CD4-positive, alpha-beta T cell (primary cell): ENCODE measurements around the gene PPP1R15A. TPM values are rescaled to one million over a fixed set of nuclear protein-coding genes. Genes with fewer than 3 reads are reported as not detected.

ENCODE experiments used
- ATAC-seq: fragments of 200-7000 bp; cut with Tn5 transposase; one replicate; pipeline ENCODE4 v1.10.0; 2022; ENCODE audit warnings: mild to moderate bottlenecking; ENCODE audit not compliant: poor library complexity
- CTCF ChIA-PET: fragments of 350-600 bp; sonication (Branson Sonifier 250); formaldehyde crosslinking; loops from one replicate; lab custom pipeline; 2021; ENCODE audit warnings: antibody characterized with exemption, inconsistent platforms; lab: Charles Lee
- POLR2A ChIA-PET: fragments of 350-600 bp; sonication (Branson Sonifier 250); formaldehyde crosslinking; loops from one replicate; lab custom pipeline; 2021; ENCODE audit warnings: antibody characterized with exemption, inconsistent platforms; lab: Charles Lee
- DNase-seq, 14 experiments: peaks; one replicate each; pipeline ENCODE4 v3.0.0-alpha.2; 2013 to 2020; ENCODE audit warnings: mixed read lengths in 2 of 14
- H3K27ac ChIP-seq, 2 donors: one replicate each; pipeline versions ENCODE4 v1.5.1 to v1.7.0; 2013; ENCODE audit warnings: low read length in 2 of 2, low read depth in 1 of 2, mild to moderate bottlenecking in 1 of 2
- H3K27me3 ChIP-seq, 2 experiments: 1 replicate in 1 of 2; 2 replicates in 1 of 2; pipeline versions ENCODE4 v1.6.1 to v1.7.0; 2013; ENCODE audit warnings: low read length in 2 of 2, control low read depth in 1 of 2, mild to moderate bottlenecking in 1 of 2, moderate library complexity in 1 of 2; ENCODE audit not compliant: insufficient read depth in 2 of 2, control insufficient read depth in 1 of 2
- H3K36me3 ChIP-seq: one replicate; pipeline ENCODE4 v1.6.1; 2013; ENCODE audit warnings: low read length, control low read depth; ENCODE audit not compliant: insufficient read depth
- H3K4me1 ChIP-seq: one replicate; pipeline ENCODE4 v1.6.1; 2013; ENCODE audit warnings: low read length, control low read depth; ENCODE audit not compliant: insufficient read depth
- H3K4me3 ChIP-seq: one replicate; pipeline ENCODE4 v1.5.1; 2013; ENCODE audit warnings: mild to moderate bottlenecking, low read length, moderate library complexity
- H3K9me3 ChIP-seq, 2 experiments: 1 replicate in 1 of 2; 2 replicates in 1 of 2; pipeline versions ENCODE4 v1.6.1 to v1.7.0; 2013; ENCODE audit warnings: low read length in 2 of 2, mild to moderate bottlenecking in 2 of 2, control low read depth in 1 of 2, moderate library complexity in 1 of 2; ENCODE audit not compliant: control insufficient read depth in 1 of 2, insufficient read depth in 1 of 2
- H3K27ac Mint-ChIP-seq: one replicate; pipeline ENCODE4 v1.8.0; 2020; ENCODE audit warnings: mixed read lengths
- H3K27me3 Mint-ChIP-seq: one replicate; pipeline ENCODE4 v1.8.0; 2021; ENCODE audit warnings: mixed read lengths
- H3K36me3 Mint-ChIP-seq: one replicate; pipeline ENCODE4 v1.8.0; 2021; ENCODE audit warnings: low read depth, mixed read lengths
- H3K4me1 Mint-ChIP-seq: one replicate; pipeline ENCODE4 v1.8.0; 2021; ENCODE audit warnings: low read depth, mixed read lengths
- H3K4me3 Mint-ChIP-seq: one replicate; pipeline ENCODE4 v1.8.0; 2020; ENCODE audit warnings: mild to moderate bottlenecking, mixed read lengths
- H3K9me3 Mint-ChIP-seq: one replicate; pipeline ENCODE4 v1.8.0; 2020; ENCODE audit warnings: mixed read lengths
- intact Hi-C, 2 experiments: fragments of 100-400 bp; cut with DNase I in 1 of 2; cut with micrococcal nuclease in 1 of 2; formaldehyde crosslinking; loops; one replicate each; pipeline versions ENCODE4 v1.15.1 to v1.9.0; 2023 to 2025; cut with DNase I, micrococcal nuclease
- total RNA-seq, 174 experiments: library from RNA in 2 of 174; stranded (reverse) in 2 of 174; gene quantifications; one replicate each; pipeline ENCODE4 v1.2.3 and lab custom pipeline; 2021 to 2026
- TF ChIP-seq, protein P1 (sequence below): fragments of 200-600 bp; IDR thresholded peaks from one replicate; pipeline ENCODE4 v1.8.0; 2022; ENCODE audit warnings: antibody characterized with exemption, mild to moderate bottlenecking

Gene PPP1R15A
- total RNA-seq, 2 experiments from 2014 or later: 569 to 584 TPM

DNA sequence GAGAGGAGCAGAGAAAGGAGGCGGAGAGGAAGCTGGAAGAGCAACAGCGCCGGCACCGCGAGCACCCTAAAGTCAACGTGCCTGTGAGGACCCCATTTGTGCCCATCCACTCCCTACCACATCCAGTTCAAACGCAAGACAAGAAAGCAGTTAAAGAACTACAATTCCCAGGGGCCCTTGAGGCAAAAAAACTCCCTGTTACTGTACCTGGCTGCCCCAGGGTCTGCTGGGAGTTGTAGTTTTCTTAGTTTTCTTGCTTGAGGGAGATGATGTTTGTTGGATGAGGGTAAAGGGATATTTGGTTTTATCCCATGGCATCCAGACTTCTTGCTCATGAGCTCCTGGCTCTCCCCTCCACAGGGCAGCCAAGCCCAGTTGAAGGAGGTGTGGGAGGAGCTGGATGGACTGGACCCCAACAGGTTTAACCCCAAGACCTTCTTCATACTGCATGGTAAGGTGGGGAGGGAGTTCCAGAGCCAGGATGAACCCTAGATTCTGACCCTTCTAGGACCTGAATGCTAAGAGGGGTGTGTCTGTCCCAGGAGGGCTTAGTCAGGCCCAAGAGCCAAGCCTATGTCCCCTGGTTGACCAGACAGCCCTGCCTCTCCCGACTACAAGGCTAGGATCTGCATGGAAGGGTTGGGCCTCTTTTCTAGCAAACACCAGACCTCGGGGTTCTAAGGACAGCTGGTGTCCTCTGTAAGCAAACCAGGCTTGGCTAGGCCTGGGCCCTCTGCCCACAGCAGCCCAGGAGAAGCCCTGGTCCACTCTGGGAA, 41.1 kb downstream of the PPP1R15A start:
- Mint-ChIP-seq H3K4me1 (no peaks in the 10 kb centered on the region), H3K36me3 (peaks cover 70% of the 10 kb centered on the region), H3K4me3 (no peak overlapping the region), H3K27ac (no peak overlapping the region), H3K27me3 (no peaks in the 10 kb centered on the region), H3K9me3 (no peaks in the 10 kb centered on the region)
- no peak overlapping the region for H3K27ac ChIP-seq
- no peaks in the 10 kb centered on the region for H3K4me1 ChIP-seq
- DNase-seq (peak in 5 of 14 experiments; percentile 12 to 62 (median 30)), ATAC-seq (peak; percentile 91)
- peaks cover 75% of the 10 kb centered on the region for H3K36me3 ChIP-seq
- TF ChIP-seq, protein P1, sequence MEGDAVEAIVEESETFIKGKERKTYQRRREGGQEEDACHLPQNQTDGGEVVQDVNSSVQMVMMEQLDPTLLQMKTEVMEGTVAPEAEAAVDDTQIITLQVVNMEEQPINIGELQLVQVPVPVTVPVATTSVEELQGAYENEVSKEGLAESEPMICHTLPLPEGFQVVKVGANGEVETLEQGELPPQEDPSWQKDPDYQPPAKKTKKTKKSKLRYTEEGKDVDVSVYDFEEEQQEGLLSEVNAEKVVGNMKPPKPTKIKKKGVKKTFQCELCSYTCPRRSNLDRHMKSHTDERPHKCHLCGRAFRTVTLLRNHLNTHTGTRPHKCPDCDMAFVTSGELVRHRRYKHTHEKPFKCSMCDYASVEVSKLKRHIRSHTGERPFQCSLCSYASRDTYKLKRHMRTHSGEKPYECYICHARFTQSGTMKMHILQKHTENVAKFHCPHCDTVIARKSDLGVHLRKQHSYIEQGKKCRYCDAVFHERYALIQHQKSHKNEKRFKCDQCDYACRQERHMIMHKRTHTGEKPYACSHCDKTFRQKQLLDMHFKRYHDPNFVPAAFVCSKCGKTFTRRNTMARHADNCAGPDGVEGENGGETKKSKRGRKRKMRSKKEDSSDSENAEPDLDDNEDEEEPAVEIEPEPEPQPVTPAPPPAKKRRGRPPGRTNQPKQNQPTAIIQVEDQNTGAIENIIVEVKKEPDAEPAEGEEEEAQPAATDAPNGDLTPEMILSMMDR: no peak
- ChIA-PET POLR2A (interaction anchor here (0.6 kb wide), 1 partner anchor 26 kb away, joined by 3 read pairs; no protein-coding TSS in a partner anchor), CTCF (no interaction called here)
- H3K4me3 ChIP-seq: no peak overlapping the region
- H3K9me3 ChIP-seq: no peaks in the 10 kb centered on the region
- intact Hi-C loops: no loop called here
- no peaks in the 10 kb centered on the region for H3K27me3 ChIP-seq

DNA sequence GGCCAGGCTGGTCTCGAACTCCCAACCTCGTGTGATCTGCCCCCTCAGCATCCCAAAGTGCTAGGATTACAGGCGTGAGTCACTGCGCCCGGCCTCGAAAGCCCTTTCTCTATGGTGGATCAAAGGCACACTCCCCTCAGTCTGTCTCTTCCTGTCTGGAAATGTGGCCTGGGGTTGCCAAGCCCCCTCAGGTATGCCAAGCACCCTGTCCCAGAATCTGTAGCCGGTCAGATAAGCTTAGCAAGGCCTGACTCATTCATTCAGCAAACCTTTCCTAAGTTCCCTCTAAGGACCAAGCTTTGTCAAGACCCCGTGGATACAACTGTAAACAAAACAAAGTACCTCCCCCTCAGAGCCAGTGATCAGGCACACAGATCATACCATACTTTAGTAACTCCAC, 42.0 kb downstream of the PPP1R15A start:
- no peak overlapping the region for H3K27ac Mint-ChIP-seq
- peaks cover 77% of the 10 kb centered on the region for H3K36me3 ChIP-seq

DNA sequence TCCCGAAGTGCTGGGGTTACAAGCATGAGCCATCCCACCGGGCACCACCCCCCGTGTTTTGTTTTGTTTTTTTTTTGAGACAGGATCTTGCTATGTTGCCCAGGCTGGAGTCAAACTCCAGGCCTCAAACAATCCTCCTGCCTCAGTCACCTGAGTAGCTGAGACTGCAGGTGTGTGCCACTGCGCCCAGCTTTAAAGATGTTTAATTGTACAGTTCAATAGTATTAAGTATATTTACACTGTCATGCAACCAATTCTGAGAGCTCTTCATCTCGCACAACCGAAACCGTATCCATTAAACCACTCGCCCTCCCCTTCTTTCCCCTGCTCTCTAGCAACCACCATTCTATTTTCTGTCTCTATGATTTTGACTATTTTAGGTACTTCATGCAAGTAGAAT, 43.5 kb downstream of the PPP1R15A start:
- Histone ChIP-seq H3K27ac (no peak overlapping the region), H3K4me1 (no peaks in the 10 kb centered on the region), H3K27me3 (no peaks in the 10 kb centered on the region), H3K4me3 (no peak overlapping the region), H3K36me3 (peaks cover 71% of the 10 kb centered on the region), H3K9me3 (no peaks in the 10 kb centered on the region)
- Mint-ChIP-seq H3K27ac (no peak overlapping the region), H3K9me3 (no peaks in the 10 kb centered on the region), H3K4me3 (no peak overlapping the region), H3K27me3 (no peaks in the 10 kb centered on the region), H3K36me3 (peaks cover 65% of the 10 kb centered on the region), H3K4me1 (no peaks in the 10 kb centered on the region)
- ChIA-PET CTCF (no interaction called here), POLR2A (interaction anchor here (1.1 kb wide), 1 partner anchor 51 kb away, joined by 3 read pairs; no protein-coding TSS in a partner anchor)
- intact Hi-C loops: no loop called here
- ATAC-seq: no peak
- DNase-seq: no peak
- TF ChIP-seq, protein P1: no peak

More for the DNA sequence above, 42.0 kb downstream of the PPP1R15A start:
- Mint-ChIP-seq H3K9me3 (no peaks in the 10 kb centered on the region), H3K36me3 (peaks cover 73% of the 10 kb centered on the region), H3K27me3 (no peaks in the 10 kb centered on the region), H3K4me1 (no peaks in the 10 kb centered on the region), H3K4me3 (no peak overlapping the region)
- Histone ChIP-seq H3K27me3 (no peaks in the 10 kb centered on the region), H3K4me1 (no peaks in the 10 kb centered on the region), H3K4me3 (no peak overlapping the region), H3K27ac (no peak overlapping the region), H3K9me3 (no peaks in the 10 kb centered on the region)
- ChIA-PET POLR2A (interaction anchor here (1.5 kb wide), 1 partner anchor 12 kb away, joined by 5 read pairs; no protein-coding TSS in a partner anchor), CTCF (no interaction called here)
- TF ChIP-seq, protein P1: no peak
- intact Hi-C loops: no loop called here
- no peak for ATAC-seq
- no peak for DNase-seq
